HepG2 (cell line): ENCODE data around the gene ABCC3. TPM values are rescaled to one million over a fixed set of nuclear protein-coding genes. Genes with fewer than 3 reads are reported as not detected.

ENCODE experiments used
- ATF6 ChIP-seq: sonication (generic); formaldehyde crosslinking; conservative IDR thresholded peaks from 2 replicates; pipeline ENCODE4 v1.4.0; 2020; ENCODE audit warnings: missing genetic modification reagents
- BHLHE40 ChIP-seq: IDR thresholded peaks from 2 replicates; pipeline ENCODE4 v1.6.1; 2011; ENCODE audit warnings: low read length, improper control_type of control experiment
- CERS6 ChIP-seq: sonication (generic); formaldehyde crosslinking; IDR thresholded peaks from 2 replicates; pipeline ENCODE4 v1.5.0; 2020; ENCODE audit warnings: missing genetic modification reagents
- CTCF ChIP-seq: sonication (generic); formaldehyde crosslinking; IDR thresholded peaks from 2 replicates; pipeline ENCODE4 v1.5.0; 2020; ENCODE audit warnings: mild to moderate bottlenecking, missing genetic modification reagents, moderate library complexity
- E2F1 ChIP-seq: sonication (generic); formaldehyde crosslinking; IDR thresholded peaks from 2 replicates; pipeline ENCODE4 v1.5.0; 2020; ENCODE audit warnings: missing genetic modification reagents
- HDAC6 ChIP-seq: fragments of 200-600 bp; sonication (generic); IDR thresholded peaks from 2 replicates; pipeline ENCODE4 v1.7.0; 2017; ENCODE audit warnings: mild to moderate bottlenecking, antibody characterized with exemption, low read length, low read depth
- HNF4A ChIP-seq: sonication (generic); formaldehyde crosslinking; IDR thresholded peaks from 2 replicates; pipeline ENCODE4 v1.4.0; 2020; ENCODE audit warnings: missing genetic modification reagents
- MIER2 ChIP-seq: IDR thresholded peaks from 2 replicates; pipeline ENCODE4 v1.6.1; 2016; ENCODE audit warnings: missing biosample characterization, missing genetic modification reagents
- MXD1 ChIP-seq: sonication (generic); formaldehyde crosslinking; IDR thresholded peaks from 2 replicates; pipeline ENCODE4 v1.4.0; 2020; ENCODE audit warnings: mild to moderate bottlenecking, missing genetic modification reagents
- PHF21A ChIP-seq: sonication (generic); formaldehyde crosslinking; IDR thresholded peaks from 2 replicates; pipeline ENCODE4 v1.5.0; 2020; ENCODE audit warnings: mild to moderate bottlenecking, missing genetic modification reagents
- RARA ChIP-seq: IDR thresholded peaks from 2 replicates; pipeline ENCODE4 v1.6.1; 2016; ENCODE audit warnings: missing genetic modification reagents, missing compliant biosample characterization
- SMYD3 ChIP-seq: sonication (generic); formaldehyde crosslinking; IDR thresholded peaks from 2 replicates; pipeline ENCODE4 v1.8.1; 2023; ENCODE audit warnings: mild to moderate bottlenecking, missing genetic modification reagents
- ZNF160 ChIP-seq: sonication (generic); formaldehyde crosslinking; IDR thresholded peaks from 2 replicates; pipeline ENCODE4 v1.8.0; 2022; ENCODE audit warnings: mild to moderate bottlenecking, inconsistent platforms, missing genetic modification reagents
- ZNF256 ChIP-seq: sonication (generic); formaldehyde crosslinking; conservative IDR thresholded peaks from 2 replicates; pipeline ENCODE4 v1.4.0; 2020; ENCODE audit warnings: missing genetic modification reagents
- ZNF501 ChIP-seq: sonication (generic); formaldehyde crosslinking; IDR thresholded peaks from 2 replicates; pipeline ENCODE4 v1.5.1; 2020; ENCODE audit warnings: mild to moderate bottlenecking, moderate library complexity, missing genetic modification reagents
- ZNF556 ChIP-seq: sonication (generic); formaldehyde crosslinking; IDR thresholded peaks from 2 replicates; pipeline ENCODE4 v1.4.0; 2020; ENCODE audit warnings: mild to moderate bottlenecking, missing genetic modification reagents, borderline replicate concordance
- ZNF652 ChIP-seq: IDR thresholded peaks from 2 replicates; pipeline ENCODE4 v1.6.1; 2016; ENCODE audit warnings: low read depth, borderline replicate concordance
- polyA plus RNA-seq, 8 experiments: library from polyadenylated mRNA; depleted of rRNA in 3 of 8; stranded (reverse) in 7 of 8; unstranded in 1 of 8; fragments of >200 nt; fragmentation: Illumina TruSeq in 4 of 8; extraction: Trizol in 4 of 8; gene quantifications; 2 replicates each; pipeline versions ENCODE4 v1.2.1 to v1.2.3, GENCODE V29; 2011 to 2016; ENCODE audit warnings: low read depth in 4 of 8, missing spikeins in 1 of 8, mixed read lengths in 1 of 8; ENCODE audit not compliant: insufficient read depth in 1 of 8
- total RNA-seq, 5 experiments: library from RNA; depleted of rRNA; stranded (reverse); fragments of >200 nt; fragmentation: Illumina TruSeq; extraction: Trizol; gene quantifications; 2 replicates each; pipeline ENCODE4 v1.2.3, GENCODE V29; 2016; ENCODE audit warnings: low read depth in 1 of 5
- TF ChIP-seq, protein P1 (sequence below): IDR thresholded peaks from 2 replicates; pipeline ENCODE4 v1.6.1; 2016
- TF ChIP-seq, protein P2 (sequence below): sonication (generic); formaldehyde crosslinking; IDR thresholded peaks from 2 replicates; pipeline ENCODE4 v1.4.0; 2020; ENCODE audit warnings: missing genetic modification reagents

Gene ABCC3
- total and polyA plus RNA-seq, 2 of the 13 experiments (the other 11 are each of a cell fraction or from before 2014, with no cell fraction given), result 25.2 to 50.7 TPM

GRCh38 chr17:50679008-50679544 lies 44.4 kb downstream of the ABCC3 start (continued):
- no peak for TF ChIP-seq CERS6 (CRISPR knock-in tag)
- TF ChIP-seq BHLHE40, result peak; percentile 61
- TF ChIP-seq ZNF160 (CRISPR knock-in tag), result no peak
- peak; percentile 78 for TF ChIP-seq RARA (CRISPR knock-in tag)
- no peak for TF ChIP-seq CTCF (CRISPR knock-in tag)
- TF ChIP-seq, protein P1, sequence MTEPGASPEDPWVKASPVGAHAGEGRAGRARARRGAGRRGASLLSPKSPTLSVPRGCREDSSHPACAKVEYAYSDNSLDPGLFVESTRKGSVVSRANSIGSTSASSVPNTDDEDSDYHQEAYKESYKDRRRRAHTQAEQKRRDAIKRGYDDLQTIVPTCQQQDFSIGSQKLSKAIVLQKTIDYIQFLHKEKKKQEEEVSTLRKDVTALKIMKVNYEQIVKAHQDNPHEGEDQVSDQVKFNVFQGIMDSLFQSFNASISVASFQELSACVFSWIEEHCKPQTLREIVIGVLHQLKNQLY (CRISPR knock-in tag), result no peak
- no peak for TF ChIP-seq ZNF652 (CRISPR knock-in tag)
- TF ChIP-seq HDAC6, result no peak
- TF ChIP-seq ZNF501 (CRISPR knock-in tag), result no peak
- TF ChIP-seq PHF21A (CRISPR knock-in tag), result peak; percentile 78
- TF ChIP-seq, protein P2, sequence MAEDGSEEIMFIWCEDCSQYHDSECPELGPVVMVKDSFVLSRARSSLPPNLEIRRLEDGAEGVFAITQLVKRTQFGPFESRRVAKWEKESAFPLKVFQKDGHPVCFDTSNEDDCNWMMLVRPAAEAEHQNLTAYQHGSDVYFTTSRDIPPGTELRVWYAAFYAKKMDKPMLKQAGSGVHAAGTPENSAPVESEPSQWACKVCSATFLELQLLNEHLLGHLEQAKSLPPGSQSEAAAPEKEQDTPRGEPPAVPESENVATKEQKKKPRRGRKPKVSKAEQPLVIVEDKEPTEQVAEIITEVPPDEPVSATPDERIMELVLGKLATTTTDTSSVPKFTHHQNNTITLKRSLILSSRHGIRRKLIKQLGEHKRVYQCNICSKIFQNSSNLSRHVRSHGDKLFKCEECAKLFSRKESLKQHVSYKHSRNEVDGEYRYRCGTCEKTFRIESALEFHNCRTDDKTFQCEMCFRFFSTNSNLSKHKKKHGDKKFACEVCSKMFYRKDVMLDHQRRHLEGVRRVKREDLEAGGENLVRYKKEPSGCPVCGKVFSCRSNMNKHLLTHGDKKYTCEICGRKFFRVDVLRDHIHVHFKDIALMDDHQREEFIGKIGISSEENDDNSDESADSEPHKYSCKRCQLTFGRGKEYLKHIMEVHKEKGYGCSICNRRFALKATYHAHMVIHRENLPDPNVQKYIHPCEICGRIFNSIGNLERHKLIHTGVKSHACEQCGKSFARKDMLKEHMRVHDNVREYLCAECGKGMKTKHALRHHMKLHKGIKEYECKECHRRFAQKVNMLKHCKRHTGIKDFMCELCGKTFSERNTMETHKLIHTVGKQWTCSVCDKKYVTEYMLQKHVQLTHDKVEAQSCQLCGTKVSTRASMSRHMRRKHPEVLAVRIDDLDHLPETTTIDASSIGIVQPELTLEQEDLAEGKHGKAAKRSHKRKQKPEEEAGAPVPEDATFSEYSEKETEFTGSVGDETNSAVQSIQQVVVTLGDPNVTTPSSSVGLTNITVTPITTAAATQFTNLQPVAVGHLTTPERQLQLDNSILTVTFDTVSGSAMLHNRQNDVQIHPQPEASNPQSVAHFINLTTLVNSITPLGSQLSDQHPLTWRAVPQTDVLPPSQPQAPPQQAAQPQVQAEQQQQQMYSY (CRISPR knock-in tag), result no peak
- TF ChIP-seq E2F1 (CRISPR knock-in tag), result no peak
- no peak for TF ChIP-seq MIER2 (CRISPR knock-in tag)
- TF ChIP-seq SMYD3 (CRISPR knock-in tag), result no peak
- no peak for TF ChIP-seq MXD1 (CRISPR knock-in tag)
- TF ChIP-seq ZNF556 (CRISPR knock-in tag), result no peak
- peak; percentile 79 for TF ChIP-seq HNF4A (CRISPR knock-in tag)
- no peak for TF ChIP-seq ATF6
- TF ChIP-seq ZNF256, result no peak
